ENCODE data around the gene TMEM9. TPM values are rescaled to one million over a fixed set of nuclear protein-coding genes. Genes with fewer than 3 reads are reported as not detected.

The TMEM9 gene
- total RNA-seq, 1 donor from 2014 or later: 66.9 TPM

- H3K4me3 ChIP-seq (ENCODE audit: low read depth, low read length): no peak overlapping the region
- FAIRE-seq: no peak
- H3K27me3 ChIP-seq (ENCODE audit: control insufficient read depth, insufficient read depth, low read length): peaks cover 7% of the 10 kb centered on the region
- no peaks in the 10 kb centered on the region for H3K36me3 ChIP-seq (ENCODE audit: control insufficient read depth, insufficient read depth, low read length)
- TF ChIP-seq CTCF (IDR thresholded peaks at IDR 0.05; ENCODE audit: insufficient read depth, low read length, severe bottlenecking): no peak
- DNase-seq (ENCODE audit: low read depth): no peak
Observed at GRCh38 chr1:201156819-201157218, 2.5 kb upstream of the TMEM9 start.

- no peak for TF ChIP-seq CTCF (IDR thresholded peaks at IDR 0.05; ENCODE audit: insufficient read depth, low read length, severe bottlenecking)
- H3K27me3 ChIP-seq (ENCODE audit: control insufficient read depth, insufficient read depth, low read length): peaks cover 7% of the 10 kb centered on the region
- no peak overlapping the region for H3K4me3 ChIP-seq (ENCODE audit: low read depth, low read length)
- DNase-seq (ENCODE audit: low read depth): no peak
- no peak for FAIRE-seq
- no peaks in the 10 kb centered on the region for H3K36me3 ChIP-seq (ENCODE audit: control insufficient read depth, insufficient read depth, low read length)
Observed at GRCh38 chr1:201156346-201156745, 2.1 kb upstream of the TMEM9 start.

- Histone ChIP-seq H3K4me3 (ENCODE audit: low read depth, low read length) (no peak overlapping the region), H3K36me3 (ENCODE audit: control insufficient read depth, insufficient read depth, low read length) (no peaks in the 10 kb centered on the region), H3K27me3 (ENCODE audit: control insufficient read depth, insufficient read depth, low read length) (peaks cover 7% of the 10 kb centered on the region)
- TF ChIP-seq CTCF (IDR thresholded peaks at IDR 0.05; ENCODE audit: insufficient read depth, low read length, severe bottlenecking): no peak
- no peak for DNase-seq (ENCODE audit: low read depth)
- FAIRE-seq: no peak
Observed at GRCh38 chr1:201155354-201155753, 1.1 kb upstream of the TMEM9 start.

GRCh38 chr1:201153474-201154388, 543 bp downstream of the TMEM9 start:
- FAIRE-seq: no peak

GRCh38 chr1:201149400-201149799, 4.9 kb downstream of the TMEM9 start:
- TF ChIP-seq CTCF (IDR thresholded peaks at IDR 0.05; ENCODE audit: insufficient read depth, low read length, severe bottlenecking): peak; percentile 57
- DNase-seq (ENCODE audit: low read depth) (peak; percentile 67), FAIRE-seq (no peak)
- no peaks in the 10 kb centered on the region for H3K27me3 ChIP-seq (ENCODE audit: control insufficient read depth, insufficient read depth, low read length)
- H3K36me3 ChIP-seq (ENCODE audit: control insufficient read depth, insufficient read depth, low read length): peaks cover 17% of the 10 kb centered on the region
- H3K4me3 ChIP-seq (ENCODE audit: low read depth, low read length): no peak overlapping the region

More at GRCh38 chr1:201153474-201154388, 543 bp downstream of the TMEM9 start:
- Histone ChIP-seq H3K27me3 (ENCODE audit: control insufficient read depth, insufficient read depth, low read length) (peaks cover 7% of the 10 kb centered on the region), H3K4me3 (ENCODE audit: low read depth, low read length) (peak overlapping the region; percentile 78), H3K36me3 (ENCODE audit: control insufficient read depth, insufficient read depth, low read length) (peaks cover 3% of the 10 kb centered on the region)
- no peak for TF ChIP-seq CTCF (IDR thresholded peaks at IDR 0.05; ENCODE audit: insufficient read depth, low read length, severe bottlenecking)
- peak; percentile 25 for DNase-seq (ENCODE audit: low read depth)

Measured in bronchial epithelial cell (primary cell).